ENCODE data around the gene FGF14. TPM values are rescaled to one million over a fixed set of nuclear protein-coding genes. Genes with fewer than 3 reads are reported as not detected.

FGF14 gene
- polyA plus RNA-seq, 1 of the 3 experiments (the other 2 are of a cell fraction): 0.20 TPM

- Histone ChIP-seq H3K9ac (no peak overlapping the region), H4K20me1 (ENCODE audit: insufficient read depth) (no peaks in the 10 kb centered on the region), H3K4me1 (ENCODE audit: control insufficient read depth in 1 of 2, insufficient read depth in 2 of 2, low read depth in 1 of 2, low read length in 1 of 2) (no peaks in the 10 kb centered on the region), H3K27ac (ENCODE audit: low read depth in 2 of 2, low read length in 1 of 2) (no peak overlapping the region), H3K9me2 (no peaks in the 10 kb centered on the region), H3K9me3 (no peaks in the 10 kb centered on the region), H3K27me3 (ENCODE audit: insufficient read depth) (no peaks in the 10 kb centered on the region), H3K36me3 (replicated peaks in 1 of 2; ENCODE audit: control insufficient read depth in 1 of 2, insufficient read depth in 2 of 2, low read length in 1 of 2) (peaks cover 0 to 5% of the 10 kb centered on the region in 2 experiments), H3K4me3 (ENCODE audit: low read depth in 2 of 2, low read length in 1 of 2) (no peak overlapping the region), H3F3A (replicated peaks; ENCODE audit: insufficient read depth) (no peaks in the 10 kb centered on the region), H3K4me2 (no peak overlapping the region), H3K79me2 (ENCODE audit: insufficient read depth) (no peaks in the 10 kb centered on the region), H2AFZ (ENCODE audit: low read depth) (no peak overlapping the region)
- 29% methylated on average over 2 of the region's 2 CpGs for WGBS (ENCODE audit: low lambda C conversion rate)
- no peak for TF ChIP-seq EP300 (IDR thresholded peaks at IDR 0.05; ENCODE audit: borderline replicate concordance in 1 of 2, low read depth in 1 of 2, low read length in 1 of 2)
- TF ChIP-seq MEF2A (IDR thresholded peaks at IDR 0.05; ENCODE audit: borderline replicate concordance, low read depth): no peak
- TF ChIP-seq JUND (IDR thresholded peaks at IDR 0.05): no peak
- no peak for TF ChIP-seq EZH2phosphoT487 (IDR thresholded peaks at IDR 0.05; ENCODE audit: borderline replicate concordance, low read depth)
- no peak for TF ChIP-seq RFX5 (IDR thresholded peaks at IDR 0.05; ENCODE audit: low read length)
- no peak for TF ChIP-seq MXI1 (IDR thresholded peaks at IDR 0.05; ENCODE audit: low read depth, low read length)
- TF ChIP-seq USF1 (IDR thresholded peaks at IDR 0.05; ENCODE audit: borderline replicate concordance, low read depth): no peak
- TF ChIP-seq CTCF (IDR thresholded peaks at IDR 0.05): no peak
- no peak for TF ChIP-seq NFIC (IDR thresholded peaks at IDR 0.05; ENCODE audit: borderline replicate concordance)
- no peak for TF ChIP-seq PBX3 (IDR thresholded peaks at IDR 0.05)
- TF ChIP-seq RAD21 (IDR thresholded peaks at IDR 0.05; ENCODE audit: low read length): no peak
- TF ChIP-seq NRF1 (IDR thresholded peaks at IDR 0.05; ENCODE audit: low read depth, low read length): no peak
- no peak for TF ChIP-seq GATA2 (CRISPR knock-in tag; IDR thresholded peaks at IDR 0.05)
- no peak for TF ChIP-seq ZBTB33 (IDR thresholded peaks at IDR 0.05; ENCODE audit: borderline replicate concordance, low read depth)
- no peak for DNase-seq
- CTCF ChIA-PET: interaction anchor here (1.0 kb wide), 2 partner anchors 11 to 16 kb away, joined by 4 read pairs; no protein-coding TSS in a partner anchor
- POLR2A ChIA-PET: no interaction called here
Observed at GRCh38 chr13:102055090-102055779, 346.6 kb downstream of the FGF14 start.

Measured in SK-N-SH (cell line).